C4-2B (cell line): ENCODE data around the gene USP7.

ENCODE experiments used
- ZFX ChIP-seq: fragments of 450-650 bp; IDR thresholded peaks from 2 replicates; pipeline ENCODE4 v1.6.1; 2017
- TF ChIP-seq, protein P1 (sequence below): fragments of 450-650 bp; conservative IDR thresholded peaks from 2 replicates; pipeline ENCODE4 v1.5.1; 2017; ENCODE audit warnings: mild to moderate bottlenecking

- TF ChIP-seq, protein P1, sequence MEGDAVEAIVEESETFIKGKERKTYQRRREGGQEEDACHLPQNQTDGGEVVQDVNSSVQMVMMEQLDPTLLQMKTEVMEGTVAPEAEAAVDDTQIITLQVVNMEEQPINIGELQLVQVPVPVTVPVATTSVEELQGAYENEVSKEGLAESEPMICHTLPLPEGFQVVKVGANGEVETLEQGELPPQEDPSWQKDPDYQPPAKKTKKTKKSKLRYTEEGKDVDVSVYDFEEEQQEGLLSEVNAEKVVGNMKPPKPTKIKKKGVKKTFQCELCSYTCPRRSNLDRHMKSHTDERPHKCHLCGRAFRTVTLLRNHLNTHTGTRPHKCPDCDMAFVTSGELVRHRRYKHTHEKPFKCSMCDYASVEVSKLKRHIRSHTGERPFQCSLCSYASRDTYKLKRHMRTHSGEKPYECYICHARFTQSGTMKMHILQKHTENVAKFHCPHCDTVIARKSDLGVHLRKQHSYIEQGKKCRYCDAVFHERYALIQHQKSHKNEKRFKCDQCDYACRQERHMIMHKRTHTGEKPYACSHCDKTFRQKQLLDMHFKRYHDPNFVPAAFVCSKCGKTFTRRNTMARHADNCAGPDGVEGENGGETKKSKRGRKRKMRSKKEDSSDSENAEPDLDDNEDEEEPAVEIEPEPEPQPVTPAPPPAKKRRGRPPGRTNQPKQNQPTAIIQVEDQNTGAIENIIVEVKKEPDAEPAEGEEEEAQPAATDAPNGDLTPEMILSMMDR = no peak
- TF ChIP-seq ZFX = no peak
These were observed 117.2 kb downstream of the USP7 start for GRCh38 chr16:8846401-8846932.
